Measurements from ENCODE around the gene CD207.
"Not testable (repeated sequence)": the region's sequence is repeated elsewhere in the genome, so short reads cannot be mapped to it uniquely, and the experiment has no call there.

Gene CD207

DNA sequence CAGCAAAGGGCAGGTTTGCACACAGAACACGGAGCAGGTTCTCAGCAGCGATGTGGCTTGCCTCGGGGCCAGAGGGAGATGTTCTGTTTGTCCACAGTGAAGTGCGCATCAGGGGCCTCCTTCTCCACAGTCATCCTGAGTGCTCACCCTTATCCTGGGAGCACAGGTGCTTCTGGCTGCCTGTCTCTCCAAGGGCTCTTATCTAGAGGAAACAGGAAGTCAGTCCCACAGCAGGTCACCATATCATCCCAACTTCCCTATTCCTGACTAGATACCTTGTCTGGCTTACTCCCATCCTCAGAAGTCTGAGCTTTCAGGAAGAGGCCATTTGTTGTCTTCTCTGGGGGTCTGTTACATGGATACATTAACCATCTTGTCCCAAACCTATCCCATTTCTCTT, at the start of gene CD207:
Gene CD207 (minus strand): TSS at position 174 of the 400 bp plus-strand sequence. CDS start 40 bp downstream, at position 134.
- no peak for DNase-seq

DNA sequence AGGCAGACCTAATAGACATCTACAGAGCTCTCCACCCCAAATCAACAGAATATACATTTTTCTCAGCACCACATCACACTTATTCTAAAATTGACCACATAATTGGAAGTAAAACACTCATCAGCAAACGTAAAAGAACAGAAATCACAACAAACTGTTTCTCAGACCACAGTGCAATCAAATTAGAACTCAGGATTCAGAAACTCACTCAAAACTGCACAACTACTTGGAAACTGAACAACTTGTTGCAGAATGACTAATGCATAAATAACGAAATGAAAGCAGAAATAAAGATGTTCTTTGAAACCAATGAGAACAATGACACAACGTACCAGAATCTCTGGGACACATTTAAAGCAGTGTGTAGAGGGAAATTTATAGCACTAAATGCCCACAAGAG, 42.9 kb upstream of the CD207 start:
- DNase-seq = not testable (repeated sequence)

DNA sequence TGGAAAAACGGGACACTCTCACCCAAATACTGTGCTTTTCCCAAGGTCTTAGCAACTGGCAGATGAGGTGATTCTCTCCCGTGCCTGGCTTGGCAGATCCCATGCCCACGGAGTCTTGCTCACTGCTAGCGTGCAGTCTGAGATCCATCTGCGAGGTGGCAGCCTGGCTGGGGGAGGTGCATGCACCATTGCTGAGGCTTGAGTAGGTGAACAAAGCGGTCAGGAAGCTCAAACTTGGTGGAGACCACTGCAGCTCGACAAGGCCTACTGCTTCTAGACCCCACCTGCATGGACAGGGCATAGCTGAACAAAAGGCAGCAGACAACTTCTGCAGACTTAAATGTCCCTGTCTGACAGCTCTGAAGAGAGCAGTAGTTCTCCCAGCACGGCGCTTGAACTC, 40.5 kb upstream of the CD207 start:
- DNase-seq = not testable (repeated sequence)

DNA sequence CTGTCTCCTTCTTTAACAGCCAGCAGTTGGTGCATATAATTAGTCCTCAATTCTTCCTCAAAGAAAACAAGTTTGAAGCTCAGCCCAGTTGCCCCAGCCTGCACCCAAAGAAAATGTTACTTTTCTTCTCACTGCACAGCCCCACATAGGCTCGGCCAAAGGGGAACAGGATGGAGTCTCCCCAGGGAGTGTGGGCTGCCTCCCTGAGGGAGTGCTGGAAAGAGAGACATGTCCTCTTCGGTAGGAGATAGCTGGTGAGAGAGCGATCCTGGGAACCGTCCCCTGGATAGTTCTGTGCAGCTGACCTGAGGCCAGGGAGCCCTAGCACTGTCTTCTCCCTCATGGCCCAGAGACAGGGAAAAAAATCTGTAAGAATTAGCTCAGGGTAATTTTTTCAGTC, 37.9 kb upstream of the CD207 start:
- no peak for DNase-seq

DNA sequence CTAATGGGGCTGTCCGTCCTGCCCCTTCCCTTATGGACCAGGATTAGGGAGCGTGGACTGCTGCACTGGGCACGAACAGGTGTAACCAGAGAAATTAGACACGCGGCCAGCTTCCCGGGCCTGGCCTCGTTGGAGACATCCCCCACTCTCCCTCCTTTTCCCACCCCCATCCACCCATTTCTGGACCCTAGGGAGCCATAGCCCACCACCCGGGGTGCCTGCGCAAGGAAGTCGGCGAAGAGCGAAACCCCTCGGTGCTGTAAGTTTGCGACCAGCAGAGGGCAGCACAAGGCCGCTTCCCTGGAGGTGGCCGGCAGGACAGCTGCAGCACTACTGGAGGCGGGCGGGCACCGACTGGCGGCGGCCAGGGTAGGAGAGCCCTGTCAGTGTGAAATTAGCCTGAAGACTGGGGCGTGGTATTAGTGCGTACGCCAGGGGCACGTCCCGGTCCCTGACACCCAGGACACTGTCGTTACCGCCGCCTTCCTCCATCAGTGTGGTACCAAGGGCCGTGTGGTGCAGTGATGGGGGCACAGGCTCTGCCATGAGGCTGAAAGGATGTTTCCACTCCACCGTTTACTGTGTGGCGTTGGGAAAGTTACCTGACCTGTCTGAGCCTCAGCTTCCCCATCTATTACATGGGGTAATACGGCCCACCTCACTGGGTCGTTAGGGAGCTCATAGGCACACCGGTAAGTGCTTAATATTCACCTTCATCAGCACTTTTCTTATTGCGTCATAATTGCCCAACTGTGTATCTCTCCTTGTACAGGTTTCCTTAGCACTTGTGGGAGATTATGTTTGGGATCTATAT, 36.0 kb upstream of the CD207 start:
- peak; percentile 52 to 63 for DNase-seq

DNA sequence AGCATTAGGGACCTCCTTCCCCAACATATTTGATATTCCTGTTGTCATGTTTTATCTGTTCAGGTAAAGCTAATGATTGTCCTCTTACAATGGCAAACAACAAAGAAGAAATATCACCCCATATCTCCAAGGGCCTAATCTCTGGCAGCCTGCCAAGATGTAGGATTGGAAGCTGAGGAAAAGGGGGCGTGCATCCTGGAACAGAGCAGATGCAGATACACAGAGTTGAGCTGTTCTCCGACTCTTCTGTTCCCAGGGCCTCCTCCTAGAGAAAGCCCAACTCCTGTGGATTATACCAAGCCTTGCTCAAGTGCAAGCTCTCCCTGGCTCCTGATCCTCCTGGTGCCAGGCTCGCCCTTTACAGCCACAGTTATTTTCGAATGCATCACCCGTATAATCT, 35.2 kb upstream of the CD207 start:
- no peak for DNase-seq

DNA sequence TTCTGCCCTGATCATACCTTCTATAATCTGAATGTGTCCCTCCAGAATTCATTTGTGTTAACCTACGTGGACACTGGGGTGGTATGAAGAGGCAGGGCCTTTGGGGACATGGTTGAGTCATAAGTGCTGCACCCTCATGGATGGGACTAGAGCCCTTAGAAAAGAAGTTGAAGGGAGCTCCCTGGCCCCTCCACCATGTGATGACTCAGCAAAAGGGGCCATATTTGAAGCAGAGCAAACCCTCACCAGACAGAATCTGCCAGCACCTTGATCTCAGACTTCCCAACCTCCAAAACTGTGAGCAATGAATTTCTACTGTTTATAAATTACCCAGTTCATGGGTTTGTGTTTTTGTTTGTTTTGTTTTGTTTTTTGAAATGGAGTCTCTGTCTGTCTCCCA, 33.4 kb upstream of the CD207 start:
- DNase-seq = no peak

DNA sequence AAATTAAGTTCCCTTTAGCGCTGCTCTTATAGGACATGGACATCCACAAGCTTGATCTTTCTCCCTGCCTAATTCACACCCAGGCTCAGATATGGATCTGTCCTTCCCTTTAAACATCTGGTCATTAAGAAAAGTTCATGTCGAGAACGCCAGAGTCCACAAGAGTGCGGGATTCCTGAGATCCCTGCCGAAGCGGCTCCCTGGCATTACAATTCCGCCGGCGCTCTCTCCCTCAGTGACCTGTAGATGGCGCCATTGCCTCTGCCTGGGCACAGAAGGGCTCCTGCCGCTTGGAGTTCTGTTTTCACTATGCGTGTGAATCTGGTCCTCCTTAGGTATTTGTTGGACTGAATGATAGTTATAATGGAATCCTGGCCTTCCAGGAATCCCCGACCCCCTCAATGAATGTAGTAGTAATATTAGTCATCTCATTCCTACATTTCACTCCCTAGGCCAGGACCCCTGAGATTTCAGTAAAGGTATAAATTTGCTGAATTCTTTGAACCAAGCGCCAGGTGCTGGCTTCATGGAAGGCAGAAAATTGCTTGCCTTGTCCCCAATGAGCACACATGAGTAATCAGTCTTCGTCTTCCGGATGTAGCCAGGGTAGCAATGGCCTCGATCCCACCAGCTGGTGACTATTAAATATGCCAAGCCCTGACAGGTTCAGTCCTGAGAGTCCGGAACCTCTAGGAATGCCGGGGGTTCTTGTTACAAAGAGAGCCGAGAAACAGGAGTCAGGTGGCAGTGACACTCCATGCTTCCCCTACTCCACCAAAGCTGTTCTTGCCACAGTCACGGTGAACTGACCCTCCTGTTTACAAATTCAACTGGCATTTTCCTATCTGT, 26.4 kb upstream of the CD207 start:
- peak; percentile 32 to 58 for DNase-seq

DNA sequence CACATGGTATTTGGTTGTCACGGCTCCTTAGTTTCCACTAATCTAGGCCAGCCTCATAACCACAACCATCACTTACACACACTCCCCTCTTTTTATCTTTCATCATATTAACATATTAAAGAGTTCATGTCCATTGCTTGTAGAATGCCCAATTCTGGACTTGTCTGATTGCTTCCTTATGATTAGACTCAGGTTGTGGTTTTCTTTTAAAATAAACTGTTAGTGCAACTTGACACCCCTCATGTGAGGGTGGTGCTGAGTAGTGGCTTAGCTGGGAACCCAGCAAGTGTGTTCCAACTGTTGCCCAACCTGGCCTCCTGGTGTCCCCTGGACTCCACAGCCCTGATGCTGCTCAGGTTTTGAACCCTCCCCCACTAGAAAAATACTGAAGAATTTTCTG, 20.1 kb upstream of the CD207 start:
- DNase-seq = no peak

DNA sequence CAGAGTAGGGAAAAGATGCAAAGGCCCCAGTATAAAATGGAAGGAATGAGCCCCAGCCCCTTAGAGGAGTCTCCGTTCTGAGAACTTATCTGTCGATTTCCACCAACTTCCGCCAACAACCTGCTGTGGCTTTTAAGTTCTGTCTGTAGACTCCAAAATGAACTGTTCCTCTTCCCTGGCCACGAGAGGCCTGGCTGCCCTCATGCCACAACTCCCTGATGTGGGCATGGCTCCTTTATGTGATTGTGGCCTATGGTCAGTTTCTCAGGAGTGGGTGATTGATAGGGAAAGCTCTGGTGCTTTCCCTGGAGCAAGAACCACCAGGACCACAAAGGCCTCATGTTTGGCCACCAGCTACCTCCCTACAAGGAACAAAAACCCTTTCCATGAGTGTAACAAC, 18.8 kb upstream of the CD207 start:
- no peak for DNase-seq

DNA sequence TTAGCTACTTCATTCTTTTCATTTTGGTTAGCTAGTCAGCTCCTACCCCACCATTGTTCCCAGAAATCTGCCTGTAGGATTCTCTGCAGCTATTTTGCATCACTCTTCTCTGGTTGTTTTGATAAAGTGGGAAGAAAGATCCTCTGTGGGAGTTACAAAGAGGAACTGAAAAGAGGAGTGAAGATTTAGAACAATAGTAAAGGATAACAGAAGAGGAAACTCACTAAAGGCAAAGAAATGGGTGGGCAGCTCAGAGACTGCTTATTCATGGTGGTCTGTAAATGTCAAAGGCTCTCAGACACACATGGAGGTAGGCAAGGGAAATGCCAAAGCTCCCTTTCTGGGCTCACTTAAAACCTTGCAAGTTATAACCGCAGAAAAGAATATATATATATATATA, 17.2 kb upstream of the CD207 start:
- no peak for DNase-seq

DNA sequence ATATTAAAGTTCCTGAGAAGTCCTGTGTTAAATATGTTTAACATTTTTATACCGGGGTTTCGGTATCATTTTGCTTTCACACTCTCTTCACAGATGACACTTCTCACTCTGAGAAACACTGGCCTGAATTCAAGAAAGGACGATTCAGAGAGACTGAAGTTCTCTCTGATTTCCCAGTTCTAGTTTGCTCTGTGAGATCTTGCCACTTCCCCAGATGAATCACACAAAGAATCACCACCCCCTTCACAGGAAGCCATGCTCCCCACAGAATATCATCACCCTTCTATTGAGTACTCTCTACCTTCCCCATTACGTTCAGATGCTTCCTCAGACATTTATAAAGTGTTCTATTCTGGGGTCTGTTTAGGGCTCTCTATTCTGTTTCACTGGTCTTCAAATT, 16.1 kb upstream of the CD207 start:
- DNase-seq = peak; percentile 24 to 30

DNA sequence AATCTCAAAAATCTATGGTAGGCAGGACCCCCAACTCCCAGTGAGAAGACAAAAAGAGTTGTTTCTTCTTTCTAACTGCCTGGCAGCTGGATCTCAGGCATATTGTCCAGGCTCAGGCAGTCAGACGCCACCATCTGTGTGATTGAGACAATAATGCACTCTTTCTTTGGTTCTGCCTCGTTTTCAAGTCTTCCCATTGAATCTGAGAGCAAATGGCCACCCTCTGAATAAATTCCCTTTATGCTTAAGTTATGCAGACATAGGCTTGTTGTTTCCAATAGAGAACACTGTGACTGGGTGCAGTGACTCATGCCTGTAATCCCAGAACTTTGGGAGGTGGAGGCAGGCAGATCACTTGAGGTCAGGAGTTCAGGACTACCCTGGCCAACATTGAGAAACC, 15.3 kb upstream of the CD207 start:
- DNase-seq = no peak

DNA sequence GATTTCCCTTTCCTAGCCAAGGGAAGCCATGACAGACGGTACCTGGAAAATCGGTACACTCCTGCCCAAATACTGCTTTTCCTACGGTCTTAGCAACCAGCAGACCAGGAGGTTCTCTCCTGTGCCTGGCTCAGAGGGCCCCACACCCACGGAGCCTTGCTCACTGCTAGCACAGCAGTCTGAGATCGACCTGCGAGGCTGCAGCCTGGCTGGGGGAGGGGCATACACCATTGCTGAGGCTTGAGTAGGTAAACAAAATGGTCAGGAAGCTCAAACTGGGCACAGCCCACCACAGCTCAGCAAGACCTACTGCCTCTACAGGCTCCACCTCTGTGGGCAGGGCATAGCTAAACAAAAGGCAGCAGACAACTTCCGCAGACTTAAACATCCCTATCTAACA, 6.8 kb upstream of the CD207 start:
- no peak for DNase-seq

DNA sequence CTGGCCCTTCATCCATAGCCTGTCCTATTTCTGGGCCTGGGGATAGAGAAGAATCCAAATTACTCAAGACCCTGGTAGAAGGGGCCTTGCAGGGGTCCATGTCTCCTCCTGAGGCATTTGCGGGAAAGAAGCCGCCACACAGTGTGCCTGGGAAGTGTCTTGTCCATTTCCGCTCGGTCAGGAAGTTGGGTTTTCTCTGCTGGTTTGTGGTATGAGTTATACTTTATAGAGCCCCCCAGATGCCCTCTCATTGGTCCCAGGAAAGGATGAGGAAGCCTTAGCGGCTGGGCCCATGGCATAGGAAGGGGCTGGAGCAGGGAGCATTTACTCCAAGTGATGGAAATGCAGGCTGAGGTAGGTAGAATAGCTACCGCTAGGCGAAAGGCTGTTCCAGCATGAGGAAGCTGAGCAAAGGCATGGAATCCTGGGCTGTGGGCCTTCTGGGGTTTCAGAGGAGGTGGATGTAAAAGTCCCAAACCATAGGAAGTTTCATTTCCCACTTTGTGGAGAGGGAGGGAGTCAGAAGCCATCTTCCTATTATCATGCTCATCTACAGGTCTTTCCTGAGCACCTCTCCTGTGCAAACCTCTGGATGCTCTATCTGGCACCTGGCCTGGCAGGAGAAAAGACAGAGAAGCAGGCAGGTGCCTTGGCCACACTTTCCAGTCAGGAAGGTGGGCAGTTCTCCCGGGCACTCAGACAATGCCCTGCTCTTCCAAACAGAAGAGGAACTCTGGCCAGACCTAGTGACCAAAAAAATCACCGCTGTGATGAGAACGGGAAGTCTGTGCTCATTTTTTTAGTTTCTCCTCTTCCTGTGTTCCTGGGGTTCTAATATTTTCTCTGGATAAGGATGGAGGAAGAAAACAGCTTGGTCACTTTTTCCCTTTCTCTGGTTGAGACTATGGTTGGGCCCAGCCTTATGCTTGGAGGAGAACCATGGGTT, 2.6 kb upstream of the CD207 start:
- DNase-seq = no peak

DNA sequence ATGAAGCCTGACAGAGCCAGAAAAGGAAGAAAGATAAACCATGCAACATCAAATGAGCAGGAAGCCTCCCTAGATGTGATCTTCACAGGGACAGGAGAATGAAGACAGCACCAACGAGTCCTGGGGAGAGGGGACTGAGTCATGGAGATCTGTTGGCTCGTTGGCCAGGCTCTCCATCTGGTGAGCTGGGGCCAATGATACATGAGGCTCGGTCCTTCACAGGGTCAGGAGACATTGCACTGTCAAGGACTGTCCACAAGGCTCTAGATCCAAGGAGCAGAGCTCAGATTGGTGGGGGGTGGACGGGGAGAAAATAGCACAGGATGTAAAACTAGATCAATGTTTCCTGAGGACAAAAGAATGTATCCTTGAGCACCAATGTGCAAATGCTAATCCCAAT, 735 bp downstream of the CD207 start:
- DNase-seq = no peak

DNA sequence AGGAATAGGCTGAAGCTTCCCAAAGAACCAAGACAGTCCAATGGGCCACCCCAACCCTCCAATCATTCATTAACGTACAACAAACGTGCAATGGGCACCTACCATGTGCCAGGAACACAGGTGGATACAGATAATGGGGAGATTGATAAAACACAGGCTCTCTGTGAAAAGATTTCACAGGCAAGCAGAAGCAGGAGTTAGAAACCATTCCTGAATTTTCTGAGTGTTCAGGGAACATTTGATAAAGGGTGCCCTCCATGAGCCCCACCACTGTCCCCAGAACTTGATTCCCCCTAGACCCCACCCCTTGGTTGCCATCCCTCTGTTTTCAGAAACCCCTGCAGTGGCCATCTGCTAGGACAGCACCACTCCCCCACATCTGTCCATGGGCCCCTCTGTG, 1.5 kb downstream of the CD207 start:
- no peak for DNase-seq

DNA sequence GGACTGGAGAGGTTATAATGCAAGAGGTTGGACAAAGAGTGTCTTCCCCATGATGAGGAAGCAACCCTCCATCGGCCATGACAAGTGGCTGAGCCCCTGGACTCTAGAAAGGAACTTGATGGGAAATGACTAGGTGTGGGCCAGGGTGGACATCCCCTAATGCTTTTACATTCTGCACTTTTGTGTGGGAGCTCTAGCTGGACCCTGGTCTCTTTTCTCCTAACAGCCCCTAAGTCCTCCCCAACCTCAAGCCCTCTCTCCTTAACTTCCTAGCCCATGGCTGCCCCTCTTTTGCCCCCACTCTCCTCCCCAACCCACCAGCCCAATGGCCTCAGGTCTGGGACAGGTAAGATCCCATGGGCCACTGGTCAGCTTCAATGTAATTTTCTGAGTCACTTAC, 2.4 kb downstream of the CD207 start:
- no peak for DNase-seq

DNA sequence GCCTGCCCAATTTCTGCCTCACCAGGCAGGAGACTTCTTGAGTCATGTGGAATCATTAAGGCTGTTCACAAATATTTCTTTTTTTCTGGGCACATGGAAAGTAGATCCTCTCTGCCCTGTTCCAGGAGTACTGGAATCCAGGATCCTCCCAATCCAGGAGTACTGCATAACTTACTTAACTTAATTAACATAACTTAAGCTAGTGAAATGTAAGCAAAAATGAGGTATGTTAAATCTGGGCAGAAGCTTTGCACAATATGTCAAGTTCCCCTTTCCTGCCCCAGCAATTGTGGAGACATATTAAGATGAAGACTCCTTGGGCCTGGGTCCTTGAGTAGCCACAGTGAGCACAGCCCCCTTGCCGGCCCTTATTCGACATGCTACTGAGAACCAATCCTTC, 3.2 kb downstream of the CD207 start:
- no peak for DNase-seq

DNA sequence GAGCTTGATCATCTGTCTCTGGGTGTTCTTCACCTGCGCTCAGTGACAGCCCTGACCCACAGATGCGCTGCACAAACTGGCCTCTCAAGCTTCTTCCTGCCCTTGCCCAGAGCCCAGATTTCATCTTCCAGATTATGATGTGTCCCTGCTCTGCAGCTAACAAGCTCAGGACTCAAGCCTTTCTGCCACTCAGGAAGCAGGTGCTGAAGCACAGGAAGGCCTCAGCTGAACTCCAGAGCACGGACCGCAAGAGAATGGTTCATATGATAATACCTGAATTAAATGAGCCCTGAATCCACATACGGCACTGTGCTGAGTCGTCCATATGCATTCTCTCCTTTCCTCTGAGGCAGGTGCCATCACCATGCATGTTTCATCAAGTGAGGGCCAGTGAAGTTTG, 3.8 kb downstream of the CD207 start:
- no peak for DNase-seq

DNA sequence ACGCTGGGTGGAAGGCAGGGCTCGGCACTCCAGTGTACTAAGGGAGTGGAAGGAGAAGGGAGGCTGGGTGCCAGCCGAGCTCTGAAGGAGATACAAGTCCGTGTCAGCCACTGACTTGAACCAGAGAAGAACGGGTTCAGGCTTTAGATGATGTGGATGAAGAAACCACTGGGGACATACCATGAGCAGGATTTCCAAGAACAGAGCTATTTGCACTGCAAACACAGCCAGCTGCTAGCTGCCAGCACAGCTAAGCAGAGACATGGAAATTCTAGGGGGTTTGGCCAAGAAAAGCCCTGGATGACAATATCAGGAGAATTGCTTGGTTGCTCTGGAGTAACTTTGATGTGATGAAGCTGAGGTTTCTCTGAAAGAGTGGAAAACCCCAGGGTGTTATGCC, 5.2 kb downstream of the CD207 start:
- DNase-seq = no peak

DNA sequence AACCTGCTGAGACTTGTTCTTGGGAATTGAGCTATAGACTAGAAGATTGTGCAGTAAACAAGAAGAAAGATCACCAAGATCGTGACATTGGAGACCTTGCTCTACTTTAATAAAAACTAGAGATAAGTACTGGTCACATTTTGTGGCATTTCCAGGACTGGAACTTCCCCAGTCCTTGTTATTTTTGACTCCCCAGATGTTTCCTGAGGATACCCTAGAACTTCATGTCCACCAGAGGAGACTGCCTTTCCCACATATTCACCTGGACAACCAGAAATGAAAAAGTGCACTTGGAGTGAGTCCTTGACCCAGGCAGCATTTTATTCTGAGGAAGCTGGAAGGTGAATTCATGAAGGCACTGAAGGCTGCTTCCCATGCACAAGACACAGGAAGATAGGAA, 5.7 kb downstream of the CD207 start:
- DNase-seq = no peak
